Choroid plexus epithelial cell (primary cell): ENCODE measurements around the gene NOVA1.

ENCODE experiments used
- DNase-seq: peaks from one replicate; pipeline ENCODE4 v3.0.0-alpha.2; 2010; ENCODE audit warnings: low read depth
- H3K4me3 ChIP-seq: 2 replicates; pipeline ENCODE4 v1.5.1; 2011; ENCODE audit warnings: low read depth, mild to moderate bottlenecking, control low read depth, low read length, moderate library complexity
- TF ChIP-seq, protein P1 (sequence below): conservative IDR thresholded peaks from 2 replicates; pipeline ENCODE4 v1.5.1; 2011; ENCODE audit warnings: low read depth, mild to moderate bottlenecking, control low read depth, inconsistent platforms, low read length, moderate library complexity

The NOVA1 gene

DNA sequence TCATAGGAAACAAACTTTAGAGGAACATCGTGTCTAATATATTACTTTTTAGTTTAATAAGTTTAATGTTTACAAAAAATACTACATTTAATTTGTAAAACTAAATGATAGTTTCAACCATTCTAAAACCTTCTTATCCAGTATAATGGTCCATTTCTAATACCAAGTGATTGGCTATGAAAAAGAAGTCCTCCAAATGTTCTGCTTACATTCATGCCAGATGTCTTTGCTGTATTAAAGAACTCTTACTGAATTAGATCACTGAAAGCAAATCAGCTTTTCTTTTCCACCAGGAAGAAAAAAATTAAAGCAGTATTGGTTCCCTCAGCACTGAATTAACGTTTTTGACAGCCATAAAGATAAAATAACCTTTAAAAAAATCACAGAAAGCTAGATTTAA lies 3.7 kb downstream of the NOVA1 start:
- no peak for DNase-seq
- TF ChIP-seq, protein P1, sequence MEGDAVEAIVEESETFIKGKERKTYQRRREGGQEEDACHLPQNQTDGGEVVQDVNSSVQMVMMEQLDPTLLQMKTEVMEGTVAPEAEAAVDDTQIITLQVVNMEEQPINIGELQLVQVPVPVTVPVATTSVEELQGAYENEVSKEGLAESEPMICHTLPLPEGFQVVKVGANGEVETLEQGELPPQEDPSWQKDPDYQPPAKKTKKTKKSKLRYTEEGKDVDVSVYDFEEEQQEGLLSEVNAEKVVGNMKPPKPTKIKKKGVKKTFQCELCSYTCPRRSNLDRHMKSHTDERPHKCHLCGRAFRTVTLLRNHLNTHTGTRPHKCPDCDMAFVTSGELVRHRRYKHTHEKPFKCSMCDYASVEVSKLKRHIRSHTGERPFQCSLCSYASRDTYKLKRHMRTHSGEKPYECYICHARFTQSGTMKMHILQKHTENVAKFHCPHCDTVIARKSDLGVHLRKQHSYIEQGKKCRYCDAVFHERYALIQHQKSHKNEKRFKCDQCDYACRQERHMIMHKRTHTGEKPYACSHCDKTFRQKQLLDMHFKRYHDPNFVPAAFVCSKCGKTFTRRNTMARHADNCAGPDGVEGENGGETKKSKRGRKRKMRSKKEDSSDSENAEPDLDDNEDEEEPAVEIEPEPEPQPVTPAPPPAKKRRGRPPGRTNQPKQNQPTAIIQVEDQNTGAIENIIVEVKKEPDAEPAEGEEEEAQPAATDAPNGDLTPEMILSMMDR = no peak

DNA sequence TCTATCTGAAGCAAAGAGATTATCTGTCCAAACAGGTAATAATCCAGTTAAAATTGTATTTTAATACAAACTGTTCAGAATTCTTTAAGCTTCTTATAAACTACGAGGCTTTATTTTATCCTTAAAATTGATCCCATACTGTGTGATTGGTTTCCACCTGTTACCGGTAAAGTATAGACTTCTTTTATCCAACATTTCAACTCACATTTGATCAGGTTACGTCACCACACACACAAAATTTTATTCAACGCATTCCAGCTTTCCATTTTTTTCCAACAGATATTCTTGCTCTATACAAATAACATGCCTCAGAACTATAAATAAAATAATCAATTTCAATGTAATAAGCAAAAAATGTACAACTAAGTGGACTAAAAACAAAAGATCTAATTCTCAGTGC lies 4.5 kb downstream of the NOVA1 start:
- no peak overlapping the region for H3K4me3 ChIP-seq
- no peak for DNase-seq
- TF ChIP-seq, protein P1 = no peak

More for the DNA sequence above, 3.7 kb downstream of the NOVA1 start:
- no peak overlapping the region for H3K4me3 ChIP-seq

DNA sequence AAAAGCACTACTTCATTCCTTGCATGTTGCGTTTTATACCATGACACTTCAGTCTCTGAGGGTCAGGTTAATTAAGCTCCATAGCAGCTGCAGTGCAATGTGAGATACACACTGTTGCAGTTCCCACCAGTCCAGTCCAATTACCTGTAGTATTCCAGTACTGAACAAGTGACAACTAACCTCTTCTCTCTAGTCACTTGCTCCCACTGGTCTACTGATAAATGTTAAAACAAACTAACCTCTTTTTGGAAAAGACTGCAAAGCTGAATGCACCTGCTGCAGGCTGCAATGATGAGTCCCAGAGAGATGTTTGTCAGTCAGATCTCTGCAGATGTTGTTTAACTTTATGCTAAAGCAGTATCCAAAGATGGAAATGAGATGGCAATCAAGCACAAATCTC lies 7.9 kb downstream of the NOVA1 start:
- TF ChIP-seq, protein P1 = no peak
- H3K4me3 ChIP-seq = no peak overlapping the region
- no peak for DNase-seq

DNA sequence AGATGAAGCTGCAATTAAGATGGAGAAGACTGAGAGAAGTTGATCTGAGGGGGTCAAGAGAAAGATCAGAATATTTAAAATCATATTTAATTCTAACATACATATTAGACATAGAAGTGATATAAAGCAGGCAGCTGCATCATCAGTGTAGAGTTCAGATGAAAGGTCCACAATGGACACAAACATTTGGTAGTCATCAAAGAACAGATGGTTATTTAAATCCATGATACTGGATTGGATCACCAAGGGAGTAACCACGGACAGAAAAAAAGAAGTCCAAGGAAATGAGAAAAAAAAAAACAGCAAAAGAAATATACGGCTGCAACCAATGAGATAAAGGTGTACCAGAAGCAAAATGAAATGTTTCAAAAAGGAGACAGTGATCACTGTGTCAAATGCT lies 20.1 kb downstream of the NOVA1 start:
- no peak overlapping the region for H3K4me3 ChIP-seq
- TF ChIP-seq, protein P1 = no peak
- no peak for DNase-seq

DNA sequence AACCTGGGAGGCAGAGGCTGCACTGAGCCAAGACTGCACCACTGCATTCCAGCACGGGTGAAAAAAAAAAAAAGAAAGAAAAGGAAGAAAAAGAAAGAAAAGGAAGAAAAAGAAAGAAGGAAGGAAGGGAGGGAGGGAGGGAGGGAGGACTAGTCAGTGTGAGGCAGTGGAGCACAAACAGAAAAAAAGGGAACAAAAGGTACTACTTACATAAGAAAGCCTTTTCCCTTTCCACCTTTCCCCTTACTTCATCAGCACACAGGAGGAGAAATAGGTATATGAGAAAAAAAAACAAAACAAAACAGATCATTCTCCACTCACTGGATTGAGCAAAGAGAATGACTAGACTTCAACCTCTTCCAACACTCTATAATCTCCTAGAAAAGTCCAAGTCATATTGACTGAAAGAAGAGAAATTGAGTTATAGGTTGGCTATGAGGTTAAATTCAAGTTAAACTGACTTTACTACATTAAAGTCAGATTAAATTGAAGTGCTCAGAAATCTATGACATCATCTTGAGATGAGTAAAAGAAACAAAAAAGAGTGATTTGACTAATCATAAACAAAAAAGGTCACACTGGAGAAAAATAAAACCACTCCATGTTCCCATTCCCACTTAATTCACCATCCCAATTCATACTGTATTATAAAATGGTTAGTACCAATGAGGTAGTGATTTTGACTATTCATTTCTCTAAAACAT lies 43.6 kb downstream of the NOVA1 start:
- DNase-seq = no peak
- TF ChIP-seq, protein P1 = no peak
- no peak overlapping the region for H3K4me3 ChIP-seq

DNA sequence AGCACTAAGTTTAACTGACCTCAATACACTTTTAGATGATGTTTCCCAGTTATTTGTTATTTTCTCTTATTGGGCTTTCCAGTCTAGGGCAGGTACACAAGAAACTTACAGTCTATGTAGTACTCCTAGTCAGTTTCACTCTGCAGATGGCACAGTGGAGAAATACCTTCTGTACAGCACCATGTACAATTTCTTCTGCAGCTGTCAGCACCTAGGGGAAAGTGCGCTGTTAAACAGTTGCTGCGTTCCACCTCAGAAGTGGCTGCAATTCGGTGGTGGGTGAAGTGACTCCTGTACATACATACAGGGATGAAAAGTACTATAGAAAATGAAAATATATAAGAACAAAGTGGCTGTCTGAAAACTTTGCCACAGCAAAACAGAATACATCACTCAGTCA lies 48.3 kb downstream of the NOVA1 start:
- TF ChIP-seq, protein P1 = no peak
- no peak overlapping the region for H3K4me3 ChIP-seq
- DNase-seq = no peak

DNA sequence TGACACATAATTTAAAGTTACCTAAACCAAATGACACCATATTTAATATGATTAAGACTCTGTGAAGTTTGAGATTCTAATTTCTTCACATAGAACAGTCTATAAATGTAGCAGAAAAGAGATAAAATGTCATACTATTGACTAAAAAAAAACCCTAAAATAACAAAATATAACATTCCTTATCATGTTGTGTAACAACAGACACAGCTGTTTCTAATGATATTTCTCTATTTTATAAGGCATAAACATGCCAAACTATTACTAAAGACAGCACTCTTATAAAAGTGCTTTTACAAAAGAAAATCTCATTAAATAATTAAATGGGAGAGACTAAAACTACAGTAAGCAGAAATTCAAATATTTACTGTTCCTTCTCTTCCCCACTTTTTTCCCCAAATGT lies 49.4 kb downstream of the NOVA1 start:
- no peak overlapping the region for H3K4me3 ChIP-seq
- TF ChIP-seq, protein P1 = no peak
- DNase-seq = no peak
